ENCODE data around the gene FILIP1L. TPM values are rescaled to one million over a fixed set of nuclear protein-coding genes. Genes with fewer than 3 reads are reported as not detected.
"Not testable (repeated sequence)": the region's sequence is repeated elsewhere in the genome, so short reads cannot be mapped to it uniquely, and the experiment has no call there.

Gene FILIP1L
- total RNA-seq, 1 donor from 2014 or later: 0.15 TPM

GRCh38 chr3:100097919-100098783, 16.1 kb downstream of the FILIP1L start:
- Histone ChIP-seq H3K27me3 (no peaks in the 10 kb centered on the region), H3K9ac (no peak overlapping the region), H3K9me3 (ENCODE audit: low read depth) (no peaks in the 10 kb centered on the region), H3K4me2 (no peak overlapping the region), H3K4me3 (no peak overlapping the region), H3K36me3 (no peaks in the 10 kb centered on the region), H3F3A (ENCODE audit: low read depth) (no peaks in the 10 kb centered on the region), H3K27ac (no peak overlapping the region), H2AFZ (replicated peaks) (no peak overlapping the region), H4K20me1 (ENCODE audit: low read depth) (no peaks in the 10 kb centered on the region), H3K79me2 (ENCODE audit: low read depth) (no peaks in the 10 kb centered on the region), H3K4me1 (no peaks in the 10 kb centered on the region)
- H3K36me3 Mint-ChIP-seq: peaks cover 2% of the 10 kb centered on the region
- H3K27ac Mint-ChIP-seq: no peak overlapping the region
- TF ChIP-seq EZH2phosphoT487 (IDR thresholded peaks at IDR 0.05) (no peak), EZH2 (IDR thresholded peaks at IDR 0.05) (no peak), CTCF (IDR thresholded peaks at IDR 0.05) (no peak)
- H3K27me3 Mint-ChIP-seq (ENCODE audit: insufficient read depth, low read depth): no peaks in the 10 kb centered on the region
- no peak overlapping the region for H3K4me3 Mint-ChIP-seq
- no peaks in the 10 kb centered on the region for H3K9me3 Mint-ChIP-seq
- peaks cover 8% of the 10 kb centered on the region for H3K4me1 Mint-ChIP-seq
- DNase-seq (ENCODE audit: low spot score): no peak

GRCh38 chr3:100096866-100097265, 17.4 kb downstream of the FILIP1L start:
- H3K27ac Mint-ChIP-seq: no peak overlapping the region
- H3K27me3 Mint-ChIP-seq (ENCODE audit: insufficient read depth, low read depth): no peaks in the 10 kb centered on the region
- peaks cover 2% of the 10 kb centered on the region for H3K36me3 Mint-ChIP-seq

GRCh38 chr3:100096286-100096685, 18.0 kb downstream of the FILIP1L start:
- H3K4me3 ChIP-seq; H3K36me3 ChIP-seq; H4K20me1 ChIP-seq (ENCODE audit: low read depth); H3K4me1 Mint-ChIP-seq; H3K9ac ChIP-seq; H3K4me3 Mint-ChIP-seq; DNase-seq (ENCODE audit: low spot score); H3K9me3 Mint-ChIP-seq; H3F3A ChIP-seq (ENCODE audit: low read depth); H3K36me3 Mint-ChIP-seq; H3K4me2 ChIP-seq; H3K27ac Mint-ChIP-seq; H3K79me2 ChIP-seq (ENCODE audit: low read depth); H3K27me3 Mint-ChIP-seq (ENCODE audit: insufficient read depth, low read depth); H3K27me3 ChIP-seq; H2AFZ ChIP-seq (replicated peaks); H3K9me3 ChIP-seq (ENCODE audit: low read depth); H3K27ac ChIP-seq; H3K4me1 ChIP-seq: not testable (repeated sequence)

More at GRCh38 chr3:100096866-100097265, 17.4 kb downstream of the FILIP1L start:
- H4K20me1 ChIP-seq (ENCODE audit: low read depth): no peaks in the 10 kb centered on the region
- H3K4me3 Mint-ChIP-seq: no peak overlapping the region
- H3K4me2 ChIP-seq: no peak overlapping the region
- H3K4me1 ChIP-seq: no peaks in the 10 kb centered on the region
- H3F3A ChIP-seq (ENCODE audit: low read depth): no peaks in the 10 kb centered on the region
- no peaks in the 10 kb centered on the region for H3K9me3 Mint-ChIP-seq
- no peak overlapping the region for H3K27ac ChIP-seq
- no peak overlapping the region for H3K4me3 ChIP-seq
- no peak for DNase-seq (ENCODE audit: low spot score)
- TF ChIP-seq EZH2 (IDR thresholded peaks at IDR 0.05): no peak
- TF ChIP-seq CTCF (IDR thresholded peaks at IDR 0.05): no peak
- TF ChIP-seq EZH2phosphoT487 (IDR thresholded peaks at IDR 0.05): no peak
- no peaks in the 10 kb centered on the region for H3K79me2 ChIP-seq (ENCODE audit: low read depth)
- H3K9me3 ChIP-seq (ENCODE audit: low read depth): no peaks in the 10 kb centered on the region
- H3K4me1 Mint-ChIP-seq: peaks cover 8% of the 10 kb centered on the region
- no peak overlapping the region for H3K9ac ChIP-seq
- H2AFZ ChIP-seq (replicated peaks): no peak overlapping the region
- no peaks in the 10 kb centered on the region for H3K36me3 ChIP-seq
- H3K27me3 ChIP-seq: no peaks in the 10 kb centered on the region

GRCh38 chr3:100093831-100094230, 20.5 kb downstream of the FILIP1L start:
- H3K27ac Mint-ChIP-seq: no peak overlapping the region
- Histone ChIP-seq H3K79me2 (ENCODE audit: low read depth) (no peaks in the 10 kb centered on the region), H4K20me1 (ENCODE audit: low read depth) (no peaks in the 10 kb centered on the region), H3K36me3 (no peaks in the 10 kb centered on the region), H3K27ac (no peak overlapping the region), H3F3A (ENCODE audit: low read depth) (no peaks in the 10 kb centered on the region), H3K4me1 (peaks cover 6% of the 10 kb centered on the region), H3K9ac (no peak overlapping the region), H2AFZ (replicated peaks) (no peak overlapping the region), H3K27me3 (no peaks in the 10 kb centered on the region), H3K9me3 (ENCODE audit: low read depth) (no peaks in the 10 kb centered on the region), H3K4me2 (no peak overlapping the region), H3K4me3 (no peak overlapping the region)
- H3K27me3 Mint-ChIP-seq (ENCODE audit: insufficient read depth, low read depth): no peaks in the 10 kb centered on the region
- no peaks in the 10 kb centered on the region for H3K9me3 Mint-ChIP-seq
- no peaks in the 10 kb centered on the region for H3K36me3 Mint-ChIP-seq
- H3K4me1 Mint-ChIP-seq: peaks cover 25% of the 10 kb centered on the region
- no peak for DNase-seq (ENCODE audit: low spot score)
- TF ChIP-seq CTCF (IDR thresholded peaks at IDR 0.05): no peak
- TF ChIP-seq EZH2phosphoT487 (IDR thresholded peaks at IDR 0.05): no peak
- TF ChIP-seq EZH2 (IDR thresholded peaks at IDR 0.05): no peak
- H3K4me3 Mint-ChIP-seq: no peak overlapping the region
